HepG2 (cell line): ENCODE results near the gene COPS4. TPM values are rescaled to one million over a fixed set of nuclear protein-coding genes. Genes with fewer than 3 reads are reported as not detected.
A peak's percentile ranks its signal among the peaks of the same experiment; 100 is the strongest.

Source experiments
- ARID2 ChIP-seq: sonication (generic); formaldehyde crosslinking; IDR thresholded peaks from 2 replicates; pipeline ENCODE4 v1.8.1; 2022; ENCODE audit warnings: mild to moderate bottlenecking, missing genetic modification reagents, borderline replicate concordance
- CEBPG ChIP-seq: IDR thresholded peaks from 2 replicates; pipeline ENCODE4 v1.6.1; 2016
- FLYWCH1 ChIP-seq: sonication (generic); formaldehyde crosslinking; IDR thresholded peaks from 2 replicates; pipeline ENCODE4 v1.8.1; 2023; ENCODE audit warnings: mild to moderate bottlenecking, missing genetic modification reagents
- FOXM1 ChIP-seq: sonication (generic); formaldehyde crosslinking; IDR thresholded peaks from 2 replicates; pipeline ENCODE4 v1.5.0; 2020; ENCODE audit warnings: missing genetic modification reagents
- JDP2 ChIP-seq: sonication (generic); formaldehyde crosslinking; IDR thresholded peaks from 2 replicates; pipeline ENCODE4 v1.8.1; 2022; ENCODE audit warnings: missing genetic modification reagents, borderline replicate concordance
- MED1 ChIP-seq: sonication (generic); formaldehyde crosslinking; IDR thresholded peaks from 2 replicates; pipeline ENCODE4 v1.4.0; 2020; ENCODE audit warnings: missing genetic modification reagents
- MED8 ChIP-seq: sonication (generic); formaldehyde crosslinking; IDR thresholded peaks from 2 replicates; pipeline ENCODE4 v1.8.1; 2023; ENCODE audit warnings: mild to moderate bottlenecking, missing genetic modification reagents; ENCODE audit not compliant: insufficient replicate concordance
- PREB ChIP-seq: sonication (generic); formaldehyde crosslinking; IDR thresholded peaks from 2 replicates; pipeline ENCODE4 v1.4.0; 2020; ENCODE audit warnings: missing genetic modification reagents
- SKI ChIP-seq: fragments of 450-650 bp; IDR thresholded peaks from one replicate; pipeline ENCODE4 v1.6.1; 2018; ENCODE audit warnings: mild to moderate bottlenecking; ENCODE audit not compliant: partially characterized antibody
- SNAPC2 ChIP-seq: sonication (generic); formaldehyde crosslinking; IDR thresholded peaks from 2 replicates; pipeline ENCODE4 v1.8.1; 2022; ENCODE audit warnings: mild to moderate bottlenecking, missing genetic modification reagents
- TRIM22 ChIP-seq: fragments of 450-650 bp; IDR thresholded peaks from 2 replicates; pipeline ENCODE4 v1.6.1; 2017
- USF2 ChIP-seq, 2 experiments: sonication (generic) in 1 of 2; formaldehyde crosslinking in 1 of 2; IDR thresholded peaks; 2 replicates each; pipeline versions ENCODE4 v1.5.1 to v1.6.1; 2011 to 2020; ENCODE audit warnings: borderline replicate concordance in 1 of 2, low read depth in 1 of 2, low read length in 1 of 2, mild to moderate bottlenecking in 1 of 2, missing genetic modification reagents in 1 of 2, moderate library complexity in 1 of 2
- XRCC5 ChIP-seq: fragments of 200-400 bp; formaldehyde crosslinking; optimal IDR thresholded peaks from 2 replicates; pipeline ENCODE3; 2017; ENCODE audit warnings: mild to moderate bottlenecking, low read length
- ZNF264 ChIP-seq: sonication (generic); formaldehyde crosslinking; IDR thresholded peaks from 2 replicates; pipeline ENCODE4 v1.4.0; 2020; ENCODE audit warnings: missing genetic modification reagents
- ZNF451 ChIP-seq: sonication (generic); formaldehyde crosslinking; IDR thresholded peaks from 2 replicates; pipeline ENCODE4 v1.5.0; 2020; ENCODE audit warnings: mild to moderate bottlenecking, missing genetic modification reagents
- ZNF576 ChIP-seq: sonication (generic); formaldehyde crosslinking; IDR thresholded peaks from 2 replicates; pipeline ENCODE4 v1.4.0; 2020; ENCODE audit warnings: mild to moderate bottlenecking, missing genetic modification reagents
- ZNF607 ChIP-seq: sonication (generic); formaldehyde crosslinking; IDR thresholded peaks from 2 replicates; pipeline ENCODE4 v1.5.1; 2020; ENCODE audit warnings: missing genetic modification reagents, mild to moderate bottlenecking, borderline replicate concordance
- polyA plus RNA-seq, 8 experiments: library from polyadenylated mRNA; depleted of rRNA in 3 of 8; stranded (reverse) in 7 of 8; unstranded in 1 of 8; fragments of >200 nt; fragmentation: Illumina TruSeq in 4 of 8; extraction: Trizol in 4 of 8; gene quantifications; 2 replicates each; pipeline versions ENCODE4 v1.2.1 to v1.2.3, GENCODE V29; 2011 to 2016; ENCODE audit warnings: low read depth in 4 of 8, missing spikeins in 1 of 8, mixed read lengths in 1 of 8; ENCODE audit not compliant: insufficient read depth in 1 of 8
- total RNA-seq, 5 experiments: library from RNA; depleted of rRNA; stranded (reverse); fragments of >200 nt; fragmentation: Illumina TruSeq; extraction: Trizol; gene quantifications; 2 replicates each; pipeline ENCODE4 v1.2.3, GENCODE V29; 2016; ENCODE audit warnings: low read depth in 1 of 5
- TF ChIP-seq, protein P1 (sequence below): sonication (generic); formaldehyde crosslinking; IDR thresholded peaks from 2 replicates; pipeline ENCODE4 v1.5.0; 2020; ENCODE audit warnings: mild to moderate bottlenecking, low read depth, missing genetic modification reagents, borderline replicate concordance
- TF ChIP-seq, protein P2 (sequence below): IDR thresholded peaks from 2 replicates; pipeline ENCODE4 v1.6.1; 2018; ENCODE audit warnings: missing genetic modification reagents, mild to moderate bottlenecking, missing compliant biosample characterization
- TF ChIP-seq, protein P3 (sequence below): sonication (generic); formaldehyde crosslinking; IDR thresholded peaks from 2 replicates; pipeline ENCODE4 v1.4.0; 2020; ENCODE audit warnings: mild to moderate bottlenecking, low read depth, missing genetic modification reagents
- TF ChIP-seq, protein P4 (sequence below): sonication (generic); formaldehyde crosslinking; IDR thresholded peaks from 2 replicates; pipeline ENCODE4 v1.5.0; 2020; ENCODE audit warnings: missing genetic modification reagents, mild to moderate bottlenecking, borderline replicate concordance

COPS4 gene
- total and polyA plus RNA-seq, 2 of the 13 experiments (the other 11 are each of a cell fraction or from before 2014, with no cell fraction given): 28.8 to 52.5 TPM

- TF ChIP-seq SKI (peak; percentile 53), MED1 (CRISPR knock-in tag) (peak; percentile 87), CEBPG (peak; percentile 35; the same call in 1 of the 2 replicates), ZNF576 (CRISPR knock-in tag) (no peak), ZNF451 (CRISPR knock-in tag) (peak; percentile 61; the same call in 1 of the 2 replicates), XRCC5 (peak; percentile 84), MED8 (CRISPR knock-in tag) (no peak), TRIM22 (no peak), PREB (CRISPR knock-in tag) (no peak), FLYWCH1 (CRISPR knock-in tag) (no peak), ARID2 (CRISPR knock-in tag) (peak; percentile 81; the same call in 1 of the 2 replicates), ZNF607 (CRISPR knock-in tag) (peak; percentile 38; the same call in 1 of the 2 replicates), USF2 (IDR thresholded peaks at IDR 0.05; ENCODE audit: low read depth, low read length) (peak; percentile 75), USF2 (CRISPR knock-in tag; IDR thresholded peaks at IDR 0.05; ENCODE audit: borderline replicate concordance) (peak; percentile 88), ZNF264 (CRISPR knock-in tag) (peak; percentile 66; the same call in 1 of the 2 replicates), FOXM1 (CRISPR knock-in tag) (no peak), JDP2 (CRISPR knock-in tag) (no peak), SNAPC2 (CRISPR knock-in tag) (no peak)
- TF ChIP-seq, protein P1, sequence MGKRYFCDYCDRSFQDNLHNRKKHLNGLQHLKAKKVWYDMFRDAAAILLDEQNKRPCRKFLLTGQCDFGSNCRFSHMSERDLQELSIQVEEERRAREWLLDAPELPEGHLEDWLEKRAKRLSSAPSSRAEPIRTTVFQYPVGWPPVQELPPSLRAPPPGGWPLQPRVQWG (CRISPR knock-in tag): no peak
- TF ChIP-seq, protein P2, sequence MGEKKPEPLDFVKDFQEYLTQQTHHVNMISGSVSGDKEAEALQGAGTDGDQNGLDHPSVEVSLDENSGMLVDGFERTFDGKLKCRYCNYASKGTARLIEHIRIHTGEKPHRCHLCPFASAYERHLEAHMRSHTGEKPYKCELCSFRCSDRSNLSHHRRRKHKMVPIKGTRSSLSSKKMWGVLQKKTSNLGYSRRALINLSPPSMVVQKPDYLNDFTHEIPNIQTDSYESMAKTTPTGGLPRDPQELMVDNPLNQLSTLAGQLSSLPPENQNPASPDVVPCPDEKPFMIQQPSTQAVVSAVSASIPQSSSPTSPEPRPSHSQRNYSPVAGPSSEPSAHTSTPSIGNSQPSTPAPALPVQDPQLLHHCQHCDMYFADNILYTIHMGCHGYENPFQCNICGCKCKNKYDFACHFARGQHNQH (CRISPR knock-in tag): peak; percentile 91
- TF ChIP-seq, protein P3, sequence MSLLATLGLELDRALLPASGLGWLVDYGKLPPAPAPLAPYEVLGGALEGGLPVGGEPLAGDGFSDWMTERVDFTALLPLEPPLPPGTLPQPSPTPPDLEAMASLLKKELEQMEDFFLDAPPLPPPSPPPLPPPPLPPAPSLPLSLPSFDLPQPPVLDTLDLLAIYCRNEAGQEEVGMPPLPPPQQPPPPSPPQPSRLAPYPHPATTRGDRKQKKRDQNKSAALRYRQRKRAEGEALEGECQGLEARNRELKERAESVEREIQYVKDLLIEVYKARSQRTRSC (CRISPR knock-in tag): no peak
- TF ChIP-seq, protein P4, sequence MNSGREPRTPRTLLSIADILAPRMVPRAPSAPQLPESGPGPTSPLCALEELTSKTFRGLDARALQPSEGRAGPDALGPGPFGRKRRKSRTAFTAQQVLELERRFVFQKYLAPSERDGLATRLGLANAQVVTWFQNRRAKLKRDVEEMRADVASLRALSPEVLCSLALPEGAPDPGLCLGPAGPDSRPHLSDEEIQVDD (CRISPR knock-in tag): no peak
Observed at GRCh38 chr4:83012687-83013419, 22.1 kb upstream of the COPS4 start (continued).
